RWPE1 (cell line): ENCODE measurements around the gene TSBP1.
"Not testable (repeated sequence)": the region's sequence is repeated elsewhere in the genome, so short reads cannot be mapped to it uniquely, and the experiment has no call there.

ENCODE experiments used
- CTCF ChIA-PET: fragments of 350-600 bp; sonication (Branson Sonifier 250); formaldehyde crosslinking; extraction: SDS; loops from one replicate; lab custom pipeline; 2021; lab: Yijun Ruan, JAX
- POLR2A ChIA-PET: fragments of 400-600 bp; formaldehyde crosslinking; extraction: SDS; loops from one replicate; lab custom pipeline; 2020; ENCODE audit warnings: antibody characterized with exemption; ENCODE audit not compliant: low non-redundant PET; lab: Yijun Ruan, JAX
- DNase-seq: peaks from one replicate; pipeline ENCODE4 v3.0.0; 2012; ENCODE audit warnings: low spot score
- H3K27ac ChIP-seq: fragments of 450-650 bp; 2 replicates; pipeline ENCODE4 v1.5.1; 2017
- TF ChIP-seq, protein P1 (sequence below): fragments of 450-650 bp; conservative IDR thresholded peaks from 2 replicates; pipeline ENCODE4 v1.5.1; 2017; ENCODE audit warnings: low read depth, mild to moderate bottlenecking

TSBP1 gene

DNA sequence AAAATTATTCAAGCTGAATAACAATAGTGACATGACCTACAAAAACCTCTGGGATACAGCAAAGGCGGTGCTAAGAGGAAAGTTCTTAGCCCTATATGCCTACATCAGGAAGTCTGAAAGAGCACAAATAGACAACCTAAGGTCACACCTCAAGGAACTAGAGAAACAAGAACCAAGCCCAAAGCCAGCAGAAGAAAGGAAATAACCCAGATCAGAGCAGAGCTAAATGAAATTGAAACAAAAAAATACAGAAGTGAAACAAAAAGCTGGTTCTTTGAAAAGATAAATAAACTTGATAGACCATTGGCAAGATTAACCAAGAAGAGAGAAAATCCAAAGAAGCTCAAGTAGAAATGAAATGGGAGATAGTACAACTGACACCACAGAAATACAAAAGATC is 100.3 kb downstream of the TSBP1 start:
- DNase-seq, result no peak
- TF ChIP-seq, protein P1, sequence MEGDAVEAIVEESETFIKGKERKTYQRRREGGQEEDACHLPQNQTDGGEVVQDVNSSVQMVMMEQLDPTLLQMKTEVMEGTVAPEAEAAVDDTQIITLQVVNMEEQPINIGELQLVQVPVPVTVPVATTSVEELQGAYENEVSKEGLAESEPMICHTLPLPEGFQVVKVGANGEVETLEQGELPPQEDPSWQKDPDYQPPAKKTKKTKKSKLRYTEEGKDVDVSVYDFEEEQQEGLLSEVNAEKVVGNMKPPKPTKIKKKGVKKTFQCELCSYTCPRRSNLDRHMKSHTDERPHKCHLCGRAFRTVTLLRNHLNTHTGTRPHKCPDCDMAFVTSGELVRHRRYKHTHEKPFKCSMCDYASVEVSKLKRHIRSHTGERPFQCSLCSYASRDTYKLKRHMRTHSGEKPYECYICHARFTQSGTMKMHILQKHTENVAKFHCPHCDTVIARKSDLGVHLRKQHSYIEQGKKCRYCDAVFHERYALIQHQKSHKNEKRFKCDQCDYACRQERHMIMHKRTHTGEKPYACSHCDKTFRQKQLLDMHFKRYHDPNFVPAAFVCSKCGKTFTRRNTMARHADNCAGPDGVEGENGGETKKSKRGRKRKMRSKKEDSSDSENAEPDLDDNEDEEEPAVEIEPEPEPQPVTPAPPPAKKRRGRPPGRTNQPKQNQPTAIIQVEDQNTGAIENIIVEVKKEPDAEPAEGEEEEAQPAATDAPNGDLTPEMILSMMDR, result no peak
- ChIA-PET POLR2A (no interaction called here), CTCF (no interaction called here)
- H3K27ac ChIP-seq, result no peak overlapping the region

DNA sequence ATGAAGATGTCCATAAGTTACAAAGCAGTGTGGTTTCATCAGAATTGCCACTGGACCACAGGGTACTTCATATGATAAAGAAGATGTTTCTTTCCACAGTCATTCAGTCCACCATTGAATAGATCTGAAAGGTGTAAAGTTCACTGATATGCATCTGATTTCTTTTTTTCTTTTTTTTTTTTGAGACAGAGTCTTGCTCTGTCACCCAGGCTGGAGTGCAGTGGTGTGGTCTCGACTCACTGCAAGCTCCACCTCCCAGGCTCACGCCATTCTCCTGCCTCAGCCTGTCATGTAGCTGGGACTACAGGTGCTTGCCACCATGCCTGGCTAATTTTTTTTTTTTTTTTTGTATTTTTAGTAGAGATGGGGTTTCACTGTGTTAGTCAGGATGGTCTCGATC is 103.2 kb downstream of the TSBP1 start:
- DNase-seq, POLR2A ChIA-PET, H3K27ac ChIP-seq, CTCF ChIA-PET: not testable (repeated sequence)

DNA sequence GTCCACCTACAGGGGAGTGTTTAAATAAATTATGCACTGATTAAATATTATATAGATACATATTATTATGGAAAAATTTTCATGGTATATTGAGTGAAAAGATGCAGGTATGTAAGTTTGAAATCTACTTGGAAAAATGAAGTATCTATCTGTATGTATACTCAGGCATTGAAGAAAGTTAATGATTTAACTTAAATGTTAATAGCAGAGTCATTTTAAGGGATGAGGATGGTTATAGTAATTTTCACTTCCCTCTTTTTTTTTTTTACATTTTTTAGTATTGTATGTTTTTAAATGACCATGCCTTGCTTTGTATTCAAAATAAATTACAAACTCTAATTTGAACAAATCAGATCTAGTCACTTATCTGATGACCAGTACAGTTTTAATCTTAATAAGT is 104.7 kb downstream of the TSBP1 start:
- no peak overlapping the region for H3K27ac ChIP-seq
- TF ChIP-seq, protein P1, result no peak
- ChIA-PET CTCF (no interaction called here), POLR2A (no interaction called here)
- DNase-seq, result no peak

DNA sequence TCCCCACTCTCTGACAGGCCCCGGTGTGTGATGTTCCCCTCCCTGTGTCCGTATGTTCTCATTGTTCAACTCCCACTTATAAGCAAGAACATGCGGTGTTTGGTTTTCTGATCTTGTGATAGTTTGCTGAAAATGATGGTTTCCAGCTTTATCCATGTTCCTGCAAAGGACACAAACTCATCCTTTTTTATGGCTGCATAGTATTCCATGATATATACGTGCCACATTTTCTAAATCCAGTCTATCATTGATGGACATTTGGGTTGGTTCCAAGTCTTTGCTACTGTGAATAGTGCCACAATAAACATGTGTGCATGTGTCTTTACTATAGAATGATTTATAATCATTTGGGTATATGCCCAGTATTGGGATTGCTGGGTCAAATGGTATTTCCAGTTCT is 114.4 kb downstream of the TSBP1 start:
- H3K27ac ChIP-seq, DNase-seq, CTCF ChIA-PET, POLR2A ChIA-PET: not testable (repeated sequence)

DNA sequence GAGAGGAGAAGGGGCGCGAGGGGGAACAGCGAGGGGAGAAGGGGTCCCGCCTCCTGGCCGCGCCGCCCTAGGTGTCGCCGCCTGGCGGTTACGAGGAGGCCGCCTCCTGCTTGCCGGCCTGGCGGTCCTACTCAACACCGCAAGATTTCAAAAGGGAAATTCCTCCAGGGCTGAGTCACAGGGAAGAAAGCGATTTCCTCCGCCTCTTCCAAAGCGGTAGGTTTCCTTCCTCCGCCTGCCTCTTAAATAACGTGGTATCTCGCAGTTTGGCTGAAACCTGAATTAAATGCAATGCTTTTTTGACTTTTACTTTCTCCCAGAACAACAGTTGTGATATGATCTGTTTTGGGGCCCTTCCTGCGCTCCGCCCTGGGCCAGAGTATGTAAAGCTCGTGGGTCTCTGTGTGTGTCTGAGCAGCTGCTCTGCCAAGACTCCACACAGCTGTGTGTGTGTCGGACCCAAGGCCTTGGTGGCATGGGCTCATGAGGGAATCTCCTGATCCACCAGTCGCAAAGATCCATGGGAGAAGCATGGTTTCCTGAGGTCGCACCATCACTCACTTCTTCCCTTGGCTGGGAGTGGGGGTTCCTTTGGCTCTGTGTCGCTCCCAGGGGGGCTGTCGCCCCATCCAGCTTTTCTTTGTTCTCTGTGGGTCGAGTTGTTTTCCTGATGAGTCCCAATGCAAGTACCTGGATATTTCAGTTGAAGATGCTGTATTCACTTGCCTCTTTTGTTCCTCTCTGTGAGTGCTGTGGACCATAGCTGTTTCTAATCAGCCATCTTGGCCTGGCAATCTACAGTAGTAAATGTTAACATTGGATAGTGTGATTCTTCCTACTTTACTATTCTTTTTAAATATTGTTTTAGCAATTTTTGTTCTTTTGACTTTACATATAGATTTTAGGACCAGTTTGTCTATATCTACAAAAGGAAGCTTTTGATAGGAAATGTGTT is 116.2 kb downstream of the TSBP1 start:
- TF ChIP-seq, protein P1, result peak; percentile 69
- peak; percentile 86 for DNase-seq
- ChIA-PET POLR2A (no interaction called here), CTCF (interaction anchor here (0.6 to 1.6 kb wide), 8 partner anchors 10 to 813 kb away, joined by 3 to 5 read pairs (median 3); no protein-coding TSS in a partner anchor)
- H3K27ac ChIP-seq, result peak overlapping the region; percentile 74

DNA sequence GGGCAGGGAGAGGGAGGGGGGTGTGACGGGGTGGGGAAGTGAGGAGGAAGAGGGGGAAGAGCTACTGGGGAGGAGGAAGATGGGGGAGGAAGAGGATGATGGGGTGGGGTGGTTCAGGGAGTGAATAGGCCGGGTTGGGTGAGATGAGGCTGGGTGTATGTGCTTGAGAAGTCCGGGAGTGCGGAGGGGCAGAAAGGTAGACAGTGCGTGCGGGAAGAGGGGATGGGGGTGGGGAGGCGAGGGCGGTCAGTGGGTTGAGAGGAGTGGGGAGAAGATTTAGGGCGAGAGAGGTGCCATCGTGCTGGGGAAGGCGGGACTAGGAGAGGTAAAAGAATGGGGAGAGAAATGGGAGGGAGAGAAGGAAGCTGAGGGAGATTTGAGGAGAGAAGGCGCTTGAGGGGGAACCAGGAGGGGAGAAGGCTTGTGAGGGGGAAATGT is 116.9 kb downstream of the TSBP1 start:
- no peak for DNase-seq
- TF ChIP-seq, protein P1, result no peak
- CTCF ChIA-PET, result interaction anchor here (0.6 to 1.6 kb wide), 12 partner anchors 9 to 1167 kb away, joined by 3 to 5 read pairs (median 3); no protein-coding TSS in a partner anchor
- peak overlapping the region; percentile 74 for H3K27ac ChIP-seq
- POLR2A ChIA-PET, result no interaction called here

DNA sequence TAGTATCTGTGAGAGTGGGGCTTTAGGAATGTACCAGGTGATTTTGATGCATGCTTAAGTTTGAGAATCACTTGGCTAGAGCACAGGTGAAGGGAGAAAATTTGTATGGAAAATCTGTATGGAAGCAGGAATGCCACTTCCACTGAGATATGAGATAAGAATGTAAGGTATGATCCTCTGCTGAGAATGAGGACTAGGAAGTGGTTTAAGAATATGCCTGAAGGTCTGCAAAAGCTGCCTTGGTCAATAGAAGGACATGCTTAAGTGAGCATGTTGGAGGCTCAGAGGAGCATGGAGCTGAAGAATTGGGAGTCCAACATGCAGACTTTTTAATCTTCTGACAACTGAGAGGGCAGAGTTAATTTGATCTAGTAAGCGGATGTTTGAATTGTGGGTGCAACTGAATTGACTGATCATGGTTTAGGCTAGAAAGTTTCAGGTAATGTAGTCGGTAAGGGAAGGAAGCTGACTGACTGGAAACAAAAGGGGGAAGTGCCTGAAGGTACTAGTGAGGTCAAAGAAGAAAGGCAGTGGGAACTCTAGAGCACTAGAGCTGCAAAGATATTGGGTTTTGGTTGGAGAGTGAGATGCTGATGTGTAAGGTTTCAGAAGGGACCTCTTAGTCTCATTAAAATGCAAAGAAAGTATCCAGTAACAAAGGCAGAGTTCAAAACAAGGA is 119.2 kb downstream of the TSBP1 start:
- no peak for DNase-seq
- no peak overlapping the region for H3K27ac ChIP-seq
- TF ChIP-seq, protein P1, result no peak
- ChIA-PET CTCF (interaction anchor here (0.6 kb wide), 2 partner anchors 65 to 906 kb away, joined by 3 to 4 read pairs; no protein-coding TSS in a partner anchor), POLR2A (no interaction called here)
